ENCODE results near the gene PLXNA2.

Gene PLXNA2

DNA sequence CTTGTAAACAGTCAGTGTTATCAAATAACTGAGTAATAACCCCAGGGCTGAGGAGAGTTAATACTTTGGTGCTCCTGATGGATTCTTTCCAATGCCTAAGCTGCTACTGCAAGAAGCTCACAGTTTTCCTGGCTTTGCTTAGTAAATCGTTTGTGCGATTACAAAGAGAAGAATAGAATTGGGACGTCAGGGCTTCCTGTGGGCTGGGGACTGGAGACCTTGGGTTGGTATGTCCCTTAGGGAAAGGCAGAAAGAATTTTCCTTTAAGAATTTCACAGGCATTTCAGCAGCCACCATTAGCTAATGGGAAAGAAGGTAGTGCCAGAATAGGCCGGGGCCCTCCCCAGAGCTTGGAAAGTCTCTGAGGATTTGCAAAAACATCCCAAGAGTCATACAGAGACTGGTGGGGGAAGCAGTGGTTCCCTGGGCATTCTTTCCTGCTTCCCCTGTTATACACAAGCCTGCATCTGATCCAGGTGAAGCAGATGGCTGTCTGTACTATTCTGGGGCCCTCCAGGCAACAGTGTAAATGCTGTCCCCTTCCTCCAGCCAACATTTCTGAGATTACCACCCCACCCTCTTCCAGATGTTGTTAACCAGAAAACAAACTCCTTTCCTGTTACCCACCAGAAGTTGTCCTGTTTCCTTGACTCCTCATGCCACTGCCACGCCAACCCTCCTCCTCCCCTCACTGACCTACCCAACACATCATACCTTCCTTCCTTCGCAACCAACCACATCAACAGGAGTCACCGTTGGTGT is 40.2 kb downstream of the PLXNA2 start:
- no peak for DNase-seq

DNA sequence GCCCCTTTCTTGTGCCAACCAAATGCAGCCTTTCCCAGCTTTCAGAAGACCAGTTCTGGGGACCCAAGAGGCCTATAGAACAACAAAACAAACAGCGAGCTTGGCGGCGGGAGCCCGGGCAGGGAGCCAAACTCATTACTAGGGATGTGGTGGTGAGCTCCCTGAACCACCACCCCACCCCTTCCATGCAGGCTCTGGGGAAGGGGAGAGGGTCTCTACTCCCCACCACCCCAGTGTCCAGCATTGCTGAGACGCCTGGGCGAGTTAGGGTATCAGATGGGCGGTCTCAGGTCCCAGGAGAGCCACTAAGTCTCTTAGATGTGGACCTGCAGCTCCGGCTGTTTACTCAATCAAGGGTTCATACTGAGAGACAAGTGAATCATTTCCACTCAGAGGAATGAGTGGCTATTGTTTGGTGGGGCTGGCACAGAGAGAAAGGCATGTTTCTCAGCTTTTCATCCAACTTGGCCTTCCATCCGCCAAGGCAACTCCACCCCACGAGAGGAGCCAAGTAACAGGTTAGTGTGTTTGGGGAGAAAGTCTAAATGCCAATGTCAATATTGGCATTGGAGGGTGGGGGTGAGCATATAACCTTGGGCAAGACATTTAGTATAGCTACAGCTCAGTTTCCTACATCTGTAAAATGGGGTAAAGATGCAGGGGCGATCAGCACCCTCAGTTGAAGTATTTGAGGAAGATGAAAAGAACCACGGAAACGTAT is 40.9 kb downstream of the PLXNA2 start:
- DNase-seq, result no peak

- DNase-seq, result no peak
Measured at GRCh38 chr1:208202333-208202995, 41.7 kb downstream of the PLXNA2 start.

GRCh38 chr1:208201229-208201628 is 43.0 kb downstream of the PLXNA2 start:
- DNase-seq, result no peak

DNA sequence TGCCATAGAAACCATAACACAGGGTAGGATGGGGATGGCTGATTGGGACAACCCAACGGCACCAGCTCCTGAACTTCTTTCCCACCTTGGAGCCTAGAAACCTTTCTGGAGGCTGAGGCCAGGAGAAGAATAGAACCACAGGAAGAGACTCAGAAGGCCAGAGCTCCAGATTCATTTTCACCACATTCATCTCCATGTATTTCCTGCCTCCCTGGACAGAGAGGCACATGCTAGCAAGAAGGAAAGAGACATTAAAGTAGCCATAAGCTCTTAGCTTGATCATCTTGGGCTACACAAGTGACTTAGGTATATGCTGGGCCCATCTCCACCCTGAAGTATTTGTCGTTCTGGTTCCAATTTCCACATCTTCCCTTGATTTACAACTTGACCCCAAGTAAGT is 44.1 kb downstream of the PLXNA2 start:
- no peak for DNase-seq

- no peak for DNase-seq
Measured at GRCh38 chr1:208198236-208198635, 45.9 kb downstream of the PLXNA2 start.

DNA sequence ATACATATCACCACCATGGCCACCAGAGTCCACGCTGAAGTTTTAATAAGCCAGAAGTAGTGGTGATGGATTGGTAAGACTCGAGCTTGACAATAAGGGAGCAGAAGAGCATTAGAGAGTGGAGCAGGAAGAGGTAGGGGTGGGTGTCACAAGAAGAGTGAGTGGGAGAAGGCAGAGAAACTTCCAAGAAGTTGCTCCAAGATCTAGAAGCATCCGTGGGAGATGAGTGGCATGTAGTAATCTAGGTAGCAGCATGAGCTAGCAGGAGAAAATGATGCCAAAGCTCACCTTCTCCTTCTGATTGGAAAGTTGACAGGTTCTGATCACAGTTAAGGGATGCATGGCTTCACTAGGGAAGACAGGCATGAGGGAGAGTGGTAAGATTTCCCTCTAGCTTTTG is 49.2 kb downstream of the PLXNA2 start:
- DNase-seq, result no peak

DNA sequence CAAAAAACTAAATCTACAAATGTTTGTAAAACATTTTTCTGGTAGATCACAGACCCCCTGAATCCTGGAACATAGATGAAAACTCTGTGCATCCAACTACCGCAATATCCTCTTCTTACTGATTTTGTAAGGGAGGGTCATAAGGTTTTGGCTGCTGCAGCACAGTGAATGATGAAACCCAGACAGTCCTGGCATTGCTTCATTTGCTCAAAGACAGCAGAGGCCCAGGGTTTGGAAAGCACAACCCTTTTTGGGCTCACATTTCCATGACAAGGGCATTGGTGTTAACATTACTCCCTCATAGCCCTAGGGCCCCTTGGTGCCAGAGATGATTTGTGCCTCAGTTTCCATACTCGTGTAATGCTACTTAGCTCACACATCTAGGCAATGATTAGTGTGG is 51.2 kb downstream of the PLXNA2 start:
- no peak for DNase-seq

GRCh38 chr1:208190784-208191183 is 53.4 kb downstream of the PLXNA2 start:
- no peak for DNase-seq

DNA sequence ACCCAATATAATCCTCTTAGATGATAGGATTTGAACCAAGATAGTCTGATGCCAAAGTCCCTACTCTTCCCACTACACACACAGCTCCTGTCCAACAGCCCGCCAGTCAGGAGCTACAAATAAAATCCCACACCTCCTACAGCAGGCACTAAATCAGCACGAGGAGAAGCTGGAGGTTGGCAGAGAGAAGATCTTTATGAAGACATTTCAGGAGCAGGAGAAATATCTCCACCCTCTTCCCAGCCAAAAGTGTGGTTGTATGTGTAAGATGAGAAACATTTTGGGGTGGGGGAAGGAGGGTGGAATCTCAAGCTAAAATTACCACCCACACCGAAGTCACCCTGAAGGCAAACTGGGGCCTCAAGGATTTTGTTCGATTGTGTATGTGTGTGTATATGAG is 54.5 kb downstream of the PLXNA2 start:
- DNase-seq, result no peak

GRCh38 chr1:208189183-208189582 is 55.0 kb downstream of the PLXNA2 start:
- DNase-seq, result no peak

- no peak for DNase-seq
Measured at GRCh38 chr1:208188607-208189006, 55.6 kb downstream of the PLXNA2 start.

- no peak for DNase-seq
Measured at GRCh38 chr1:208187499-208188041, 56.6 kb downstream of the PLXNA2 start.

- DNase-seq, result no peak
Measured at GRCh38 chr1:208185801-208186231, 58.4 kb downstream of the PLXNA2 start.

GRCh38 chr1:208184966-208185654 is 59.1 kb downstream of the PLXNA2 start:
- DNase-seq, result no peak

- DNase-seq, result no peak
Measured at GRCh38 chr1:208183977-208184911, 59.9 kb downstream of the PLXNA2 start.

DNA sequence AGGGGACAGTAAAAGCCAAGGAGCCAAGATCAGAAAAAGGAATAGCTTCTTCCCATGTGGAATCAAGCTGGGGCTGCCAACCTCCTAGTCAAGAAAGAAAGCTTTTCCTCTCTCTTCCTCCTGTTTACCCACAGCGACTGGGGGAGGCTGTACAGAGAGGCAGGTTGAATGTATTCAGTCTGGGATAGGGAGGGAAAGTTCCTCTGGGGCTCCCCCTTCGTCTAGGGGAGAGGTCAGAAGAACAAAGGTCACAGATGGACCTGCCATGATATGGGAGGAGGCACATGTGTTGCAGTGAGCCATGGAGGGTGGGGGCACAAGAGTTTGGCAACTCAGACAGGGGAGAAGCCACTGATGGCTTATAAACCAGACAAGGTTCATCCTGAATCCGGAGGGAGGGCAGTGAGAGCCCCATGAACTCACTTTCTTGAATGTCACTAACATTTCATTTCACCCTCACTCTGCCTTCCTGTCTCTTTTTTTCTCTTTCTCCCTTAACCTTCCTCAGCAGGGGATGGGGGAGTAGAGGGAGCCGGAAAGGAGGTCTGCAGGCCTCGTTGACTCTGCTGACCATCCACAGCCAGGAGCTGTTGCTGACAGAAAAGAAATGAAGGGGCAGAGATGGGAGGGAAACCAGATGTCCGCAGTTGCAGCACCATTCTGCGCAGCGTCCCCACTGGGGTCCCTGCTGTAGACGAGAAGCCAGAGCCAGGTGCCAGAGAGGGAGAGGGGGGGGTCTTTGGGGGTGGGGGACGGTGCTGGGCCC is 61.1 kb downstream of the PLXNA2 start:
- no peak for DNase-seq

DNA sequence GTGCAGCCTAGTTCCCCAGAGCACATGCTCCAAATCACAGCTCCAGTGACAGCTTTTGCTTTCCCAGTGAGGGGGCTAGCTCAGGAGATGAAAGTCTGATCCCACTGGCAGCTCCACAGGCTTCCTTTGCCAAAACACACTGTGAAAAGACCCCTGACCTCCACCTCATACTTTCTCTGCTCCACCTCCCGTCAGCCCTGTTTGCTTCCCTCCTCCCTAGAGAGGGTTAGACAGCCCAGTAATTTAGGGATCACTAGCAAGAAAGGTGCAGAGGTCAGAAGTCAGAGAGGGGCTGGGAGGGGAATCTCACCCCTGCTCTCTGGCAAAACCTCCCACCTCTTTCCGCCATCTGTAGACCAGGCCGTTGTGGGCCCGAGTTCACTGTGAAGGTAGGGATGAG is 62.8 kb downstream of the PLXNA2 start:
- DNase-seq, result no peak

DNA sequence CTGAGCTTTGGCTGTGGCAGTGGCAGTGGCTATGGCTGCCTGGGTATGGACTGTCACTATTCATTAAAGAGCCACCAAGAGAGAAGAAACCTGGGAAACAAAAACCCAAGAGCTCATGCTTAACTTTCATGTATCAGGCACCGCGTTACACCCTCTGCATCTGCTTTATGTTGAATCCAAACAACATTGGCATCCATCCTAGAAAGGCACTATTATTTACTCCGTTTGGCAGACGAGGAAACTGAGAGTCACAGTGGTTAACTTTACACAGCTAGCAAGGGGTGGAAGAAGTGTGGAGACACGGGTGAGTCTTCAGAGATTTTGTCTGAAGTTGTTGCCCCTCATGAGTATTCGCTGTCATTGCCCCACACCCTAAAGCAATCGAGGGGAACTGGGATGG is 63.8 kb downstream of the PLXNA2 start:
- no peak for DNase-seq

- no peak for DNase-seq
Measured at GRCh38 chr1:208179961-208180409, 64.2 kb downstream of the PLXNA2 start.

DNA sequence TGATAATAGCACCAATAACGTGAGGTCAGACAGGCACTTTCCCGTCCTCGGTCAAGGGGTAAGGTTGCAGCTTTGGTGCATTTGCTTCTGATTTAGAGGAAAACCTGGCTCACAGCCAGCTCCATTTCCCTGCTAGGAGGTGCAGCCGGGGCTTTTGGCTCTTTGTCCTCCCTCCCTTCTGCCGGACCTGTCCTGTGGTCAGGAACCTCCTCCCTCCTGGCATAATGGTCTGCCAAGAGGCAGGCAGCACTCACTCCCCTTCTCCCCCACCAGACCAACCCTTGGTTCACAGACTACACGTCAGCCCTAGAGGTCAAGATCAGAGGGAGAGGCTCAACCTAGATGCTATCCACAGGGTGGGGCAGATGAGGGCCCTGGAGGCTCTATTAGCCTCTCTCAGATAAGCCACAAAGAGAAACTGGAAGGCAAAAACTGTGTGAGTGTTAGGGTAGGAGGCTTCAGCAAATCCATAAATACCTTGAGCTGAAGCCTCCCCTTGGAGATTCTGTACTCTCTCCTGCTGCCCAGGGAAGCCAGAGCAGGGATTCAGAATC is 64.8 kb downstream of the PLXNA2 start:
- DNase-seq, result no peak
